ENCODE data around the gene HOXB6.

Gene HOXB6

GRCh38 chr17:48601539-48602425 lies 3.0 kb downstream of the HOXB6 start:
- Histone ChIP-seq H3K14ac (ENCODE audit: low read length) (no peak overlapping the region), H3K4ac (ENCODE audit: low read length) (no peak overlapping the region), H3K27ac (replicated peaks; ENCODE audit: low read length) (no peak overlapping the region), H3K36me3 (replicated peaks in 1 of 2; ENCODE audit: control insufficient read depth in 2 of 2, insufficient read depth in 2 of 2, low read length in 2 of 2) (no peaks in the 10 kb centered on the region), H4K8ac (ENCODE audit: low read depth, low read length) (no peak overlapping the region), H2BK5ac (ENCODE audit: low read length) (no peak overlapping the region), H3K4me3 (ENCODE audit: low read length in 2 of 2) (no peak overlapping the region), H2BK12ac (ENCODE audit: low read length) (no peak overlapping the region), H3K79me1 (ENCODE audit: low read depth, low read length) (no peaks in the 10 kb centered on the region), H2BK15ac (ENCODE audit: low read length) (no peak overlapping the region), H3K23ac (ENCODE audit: low read depth, low read length, poor library complexity) (peak overlapping the region; percentile 21), H2AK5ac (ENCODE audit: low read depth, low read length) (no peak overlapping the region), H3K9ac (ENCODE audit: low read depth, low read length, poor library complexity) (no peak overlapping the region), H4K91ac (ENCODE audit: low read depth, low read length, poor library complexity) (no peak overlapping the region), H3K4me2 (ENCODE audit: insufficient read depth, low read length, poor library complexity, severe bottlenecking) (no peak overlapping the region), H3K4me1 (ENCODE audit: control insufficient read depth in 2 of 2, insufficient read depth in 1 of 2, low read depth in 1 of 2, low read length in 2 of 2) (no peaks in the 10 kb centered on the region), H3K9me3 (replicated peaks in 1 of 2; ENCODE audit: control insufficient read depth in 2 of 2, insufficient read depth in 1 of 2, low read depth in 1 of 2, low read length in 2 of 2) (peaks cover 4 to 10% of the 10 kb centered on the region in 2 donors), H3K27me3 (ENCODE audit: control insufficient read depth in 3 of 3, insufficient read depth in 3 of 3, low read depth in 1 of 3, low read length in 3 of 3) (peaks cover 74 to 100% (median 100%) of the 10 kb centered on the region in 3 experiments), H2AFZ (ENCODE audit: low read length) (no peak overlapping the region), H2BK120ac (ENCODE audit: low read depth, low read length) (no peak overlapping the region), H3K18ac (ENCODE audit: low read length) (no peak overlapping the region)
- WGBS, 2 donors (ENCODE audit: extremely low coverage in 2 of 2, insufficient read length in 2 of 2, insufficient replicate concordance in 1 of 2) = no CpG with 5 or more reads among the region's 35 CpGs
- DNase-seq (ENCODE audit: low spot score) = no peak

- peaks cover 74 to 100% (median 100%) of the 10 kb centered on the region in 3 experiments for H3K27me3 ChIP-seq (ENCODE audit: control insufficient read depth in 3 of 3, insufficient read depth in 3 of 3, low read depth in 1 of 3, low read length in 3 of 3)
- no peak overlapping the region for H2BK15ac ChIP-seq (ENCODE audit: low read length)
- no peak overlapping the region for H3K18ac ChIP-seq (ENCODE audit: low read length)
- no peak overlapping the region for H3K4me2 ChIP-seq (ENCODE audit: insufficient read depth, low read length, poor library complexity, severe bottlenecking)
- H2BK5ac ChIP-seq (ENCODE audit: low read length) = no peak overlapping the region
- no peak overlapping the region for H2AK5ac ChIP-seq (ENCODE audit: low read depth, low read length)
- peaks cover 4 to 6% of the 10 kb centered on the region in 2 donors for H3K9me3 ChIP-seq (replicated peaks in 1 of 2; ENCODE audit: control insufficient read depth in 2 of 2, insufficient read depth in 1 of 2, low read depth in 1 of 2, low read length in 2 of 2)
- no peaks in the 10 kb centered on the region for H3K4me1 ChIP-seq (ENCODE audit: control insufficient read depth in 2 of 2, insufficient read depth in 1 of 2, low read depth in 1 of 2, low read length in 2 of 2)
- no peaks in the 10 kb centered on the region for H3K79me1 ChIP-seq (ENCODE audit: low read depth, low read length)
- DNase-seq (ENCODE audit: low spot score) = no peak
- no CpG with 5 or more reads among the region's 4 CpGs for WGBS, 2 donors (ENCODE audit: extremely low coverage in 2 of 2, insufficient read length in 2 of 2, insufficient replicate concordance in 1 of 2)
- no peak overlapping the region for H3K4ac ChIP-seq (ENCODE audit: low read length)
- H3K27ac ChIP-seq (replicated peaks; ENCODE audit: low read length) = no peak overlapping the region
- no peak overlapping the region for H3K23ac ChIP-seq (ENCODE audit: low read depth, low read length, poor library complexity)
- no peaks in the 10 kb centered on the region for H3K36me3 ChIP-seq (replicated peaks in 1 of 2; ENCODE audit: control insufficient read depth in 2 of 2, insufficient read depth in 2 of 2, low read length in 2 of 2)
- no peak overlapping the region for H3K9ac ChIP-seq (ENCODE audit: low read depth, low read length, poor library complexity)
- H4K8ac ChIP-seq (ENCODE audit: low read depth, low read length) = no peak overlapping the region
- no peak overlapping the region for H2BK12ac ChIP-seq (ENCODE audit: low read length)
- no peak overlapping the region for H3K4me3 ChIP-seq (ENCODE audit: low read length in 2 of 2)
- no peak overlapping the region for H2BK120ac ChIP-seq (ENCODE audit: low read depth, low read length)
- H3K14ac ChIP-seq (ENCODE audit: low read length) = no peak overlapping the region
- H2AFZ ChIP-seq (ENCODE audit: low read length) = no peak overlapping the region
- no peak overlapping the region for H4K91ac ChIP-seq (ENCODE audit: low read depth, low read length, poor library complexity)
Measured at GRCh38 chr17:48601207-48601538, 3.6 kb downstream of the HOXB6 start.

GRCh38 chr17:48600244-48601098 lies 4.3 kb downstream of the HOXB6 start:
- H2BK15ac ChIP-seq (ENCODE audit: low read length) = no peak overlapping the region
- no peaks in the 10 kb centered on the region for H3K36me3 ChIP-seq (replicated peaks in 1 of 2; ENCODE audit: control insufficient read depth in 2 of 2, insufficient read depth in 2 of 2, low read length in 2 of 2)
- no peak overlapping the region for H3K9ac ChIP-seq (ENCODE audit: low read depth, low read length, poor library complexity)
- H2BK12ac ChIP-seq (ENCODE audit: low read length) = no peak overlapping the region
- no peak overlapping the region for H2AFZ ChIP-seq (ENCODE audit: low read length)
- no peak overlapping the region for H3K23ac ChIP-seq (ENCODE audit: low read depth, low read length, poor library complexity)
- no peak overlapping the region for H3K14ac ChIP-seq (ENCODE audit: low read length)
- peaks cover 74 to 100% (median 100%) of the 10 kb centered on the region in 3 experiments for H3K27me3 ChIP-seq (ENCODE audit: control insufficient read depth in 3 of 3, insufficient read depth in 3 of 3, low read depth in 1 of 3, low read length in 3 of 3)
- no peak overlapping the region for H4K8ac ChIP-seq (ENCODE audit: low read depth, low read length)
- H3K9me3 ChIP-seq (replicated peaks in 1 of 2; ENCODE audit: control insufficient read depth in 2 of 2, insufficient read depth in 1 of 2, low read depth in 1 of 2, low read length in 2 of 2) = peaks cover 4 to 6% of the 10 kb centered on the region in 2 donors
- DNase-seq (ENCODE audit: low spot score) = no peak
- H3K4ac ChIP-seq (ENCODE audit: low read length) = no peak overlapping the region
- H3K27ac ChIP-seq (replicated peaks; ENCODE audit: low read length) = no peak overlapping the region
- WGBS, 2 donors (ENCODE audit: extremely low coverage in 2 of 2, insufficient read length in 2 of 2, insufficient replicate concordance in 1 of 2) = no CpG with 5 or more reads among the region's 17 CpGs
- H2BK120ac ChIP-seq (ENCODE audit: low read depth, low read length) = no peak overlapping the region
- H3K18ac ChIP-seq (ENCODE audit: low read length) = no peak overlapping the region
- H2AK5ac ChIP-seq (ENCODE audit: low read depth, low read length) = no peak overlapping the region
- H3K79me1 ChIP-seq (ENCODE audit: low read depth, low read length) = no peaks in the 10 kb centered on the region
- H3K4me3 ChIP-seq (ENCODE audit: low read length in 2 of 2) = no peak overlapping the region
- no peak overlapping the region for H2BK5ac ChIP-seq (ENCODE audit: low read length)
- H3K4me2 ChIP-seq (ENCODE audit: insufficient read depth, low read length, poor library complexity, severe bottlenecking) = no peak overlapping the region
- no peaks in the 10 kb centered on the region for H3K4me1 ChIP-seq (ENCODE audit: control insufficient read depth in 2 of 2, insufficient read depth in 1 of 2, low read depth in 1 of 2, low read length in 2 of 2)
- H4K91ac ChIP-seq (ENCODE audit: low read depth, low read length, poor library complexity) = no peak overlapping the region

GRCh38 chr17:48599354-48599753 lies 5.4 kb downstream of the HOXB6 start:
- no CpG with 5 or more reads among the region's 5 CpGs for WGBS, 2 donors (ENCODE audit: extremely low coverage in 2 of 2, insufficient read length in 2 of 2, insufficient replicate concordance in 1 of 2)
- Histone ChIP-seq H2AFZ (ENCODE audit: low read length) (no peak overlapping the region), H3K4me3 (ENCODE audit: low read length in 2 of 2) (no peak overlapping the region), H3K9me3 (replicated peaks in 1 of 2; ENCODE audit: control insufficient read depth in 2 of 2, insufficient read depth in 1 of 2, low read depth in 1 of 2, low read length in 2 of 2) (peaks cover 0 to 6% of the 10 kb centered on the region in 2 donors), H3K4me2 (ENCODE audit: insufficient read depth, low read length, poor library complexity, severe bottlenecking) (no peak overlapping the region), H2AK5ac (ENCODE audit: low read depth, low read length) (no peak overlapping the region), H3K36me3 (replicated peaks in 1 of 2; ENCODE audit: control insufficient read depth in 2 of 2, insufficient read depth in 2 of 2, low read length in 2 of 2) (no peaks in the 10 kb centered on the region), H2BK12ac (ENCODE audit: low read length) (no peak overlapping the region), H2BK120ac (ENCODE audit: low read depth, low read length) (no peak overlapping the region), H2BK5ac (ENCODE audit: low read length) (no peak overlapping the region), H3K4ac (ENCODE audit: low read length) (no peak overlapping the region), H4K91ac (ENCODE audit: low read depth, low read length, poor library complexity) (no peak overlapping the region), H3K23ac (ENCODE audit: low read depth, low read length, poor library complexity) (no peak overlapping the region), H4K8ac (ENCODE audit: low read depth, low read length) (no peak overlapping the region), H3K9ac (ENCODE audit: low read depth, low read length, poor library complexity) (no peak overlapping the region), H3K79me1 (ENCODE audit: low read depth, low read length) (no peaks in the 10 kb centered on the region), H3K4me1 (ENCODE audit: control insufficient read depth in 2 of 2, insufficient read depth in 1 of 2, low read depth in 1 of 2, low read length in 2 of 2) (no peaks in the 10 kb centered on the region), H3K27ac (replicated peaks; ENCODE audit: low read length) (no peak overlapping the region), H2BK15ac (ENCODE audit: low read length) (no peak overlapping the region), H3K14ac (ENCODE audit: low read length) (no peak overlapping the region), H3K18ac (ENCODE audit: low read length) (no peak overlapping the region), H3K27me3 (ENCODE audit: control insufficient read depth in 3 of 3, insufficient read depth in 3 of 3, low read depth in 1 of 3, low read length in 3 of 3) (peaks cover 78 to 100% (median 100%) of the 10 kb centered on the region in 3 experiments)
- DNase-seq (ENCODE audit: low spot score) = no peak

All from neuronal stem cell (in vitro differentiated cells).